Endothelial cell of umbilical vein (primary cell): Measurements from ENCODE around the gene MRPS34. TPM values are rescaled to one million over a fixed set of nuclear protein-coding genes. Genes with fewer than 3 reads are reported as not detected.

Experiments
- BruUV-seq: library from RNA; stranded (reverse); fragments of 400-500 nt; replicated peaks from 2 replicates; lab custom pipeline; 2021; lab: Mats Ljungman, UMichigan
- CTCF ChIA-PET: fragments of 300-600, 350-600 bp; sonication (Branson Sonifier 250); formaldehyde crosslinking; loops from one replicate; lab custom pipeline; 2021; ENCODE audit warnings: antibody characterized with exemption, inconsistent platforms; lab: Charles Lee
- POLR2A ChIA-PET: fragments of 300-600, 350-600 bp; sonication (Branson Sonifier 250); formaldehyde crosslinking; loops from one replicate; lab custom pipeline; 2021; ENCODE audit warnings: antibody characterized with exemption, inconsistent platforms; lab: Charles Lee
- DNase-seq: peaks from one replicate; pipeline ENCODE4 v3.0.0-alpha.2; 2011; ENCODE audit warnings: low read depth, low spot score
- FAIRE-seq: peaks from 2 replicates; lab custom pipeline; 2011; peaks lifted over from hg19 to GRCh38; lab: Jason Lieb, UNC
- H2AFZ ChIP-seq: 2 replicates; pipeline ENCODE4 v1.6.0; 2012; ENCODE audit warnings: low read depth, low read length, control low read depth, inconsistent platforms
- H3K27ac ChIP-seq: 2 replicates; pipeline ENCODE4 v1.5.1; 2011; ENCODE audit warnings: low read depth, mild to moderate bottlenecking, control low read depth, low read length, moderate library complexity; ENCODE audit not compliant: insufficient read depth
- H3K27me3 ChIP-seq, 2 experiments: 2 replicates each; pipeline versions ENCODE4 v1.6.0 to v1.6.1; 2011; ENCODE audit warnings: low read length in 2 of 2, mixed read lengths in 1 of 2; ENCODE audit not compliant: control insufficient read depth in 2 of 2, insufficient read depth in 2 of 2
- H3K36me3 ChIP-seq, 2 experiments: 2 replicates in 1 of 2; 3 replicates in 1 of 2; pipeline ENCODE4 v1.5.1; 2011; ENCODE audit warnings: low read length in 2 of 2, mild to moderate bottlenecking in 1 of 2, moderate library complexity in 1 of 2; ENCODE audit not compliant: control insufficient read depth in 2 of 2, insufficient read depth in 2 of 2; ENCODE audit errors: extremely low read depth in 1 of 2
- H3K4me1 ChIP-seq: 3 replicates; pipeline ENCODE4 v1.5.1; 2011; ENCODE audit warnings: mild to moderate bottlenecking, low read length; ENCODE audit not compliant: control insufficient read depth, insufficient read depth; ENCODE audit errors: extremely low read depth
- H3K4me2 ChIP-seq: 2 replicates; pipeline ENCODE4 v1.6.1; 2011; ENCODE audit warnings: low read length, control low read depth, mixed read lengths; ENCODE audit not compliant: insufficient read depth
- H3K4me3 ChIP-seq, 3 experiments: fragments of 200-600 bp in 1 of 3; sonication (generic), shearing (Covaris generic) in 1 of 3; replicated peaks in 1 of 3; 2 replicates each; pipeline ENCODE4 v1.5.1; 2011 to 2016; ENCODE audit warnings: control low read depth in 3 of 3, low read length in 3 of 3, mild to moderate bottlenecking in 2 of 3, inconsistent platforms in 1 of 3, low read depth in 1 of 3, moderate library complexity in 1 of 3; ENCODE audit not compliant: insufficient read depth in 1 of 3
- H3K79me2 ChIP-seq: 2 replicates; pipeline ENCODE4 v1.6.0; 2012; ENCODE audit warnings: low read length, inconsistent platforms; ENCODE audit not compliant: control insufficient read depth, insufficient read depth
- H3K9ac ChIP-seq: replicated peaks from 2 replicates; pipeline ENCODE3; 2011; ENCODE audit warnings: low read length, control low read depth; ENCODE audit not compliant: insufficient read depth; ENCODE audit errors: extremely low read depth
- H3K9me1 ChIP-seq: replicated peaks from 3 replicates; pipeline ENCODE4 v1.6.0; 2011; ENCODE audit warnings: mild to moderate bottlenecking, low read length; ENCODE audit not compliant: control insufficient read depth, insufficient read depth; ENCODE audit errors: extremely low read depth
- H3K9me3 ChIP-seq: replicated peaks from 2 replicates; pipeline ENCODE4 v1.5.1; 2012; ENCODE audit warnings: low read length, inconsistent platforms; ENCODE audit not compliant: control insufficient read depth, insufficient read depth
- H4K20me1 ChIP-seq: replicated peaks from 2 replicates; pipeline ENCODE3; 2011; ENCODE audit warnings: mild to moderate bottlenecking, low read length; ENCODE audit not compliant: control insufficient read depth, insufficient read depth; ENCODE audit errors: extremely low read depth
- CTCF ChIP-seq, 2 donors: IDR thresholded peaks; 1 replicate in 1 of 2; 2 replicates in 1 of 2; pipeline ENCODE4 v1.5.1; 2011; ENCODE audit warnings: low read length in 2 of 2, mild to moderate bottlenecking in 2 of 2, moderate library complexity in 2 of 2, control low read depth in 1 of 2, inconsistent platforms in 1 of 2, low read depth in 1 of 2; ENCODE audit not compliant: insufficient read depth in 1 of 2; ENCODE audit errors: extremely low read depth in 1 of 2
- EZH2 ChIP-seq: IDR thresholded peaks from 2 replicates; pipeline ENCODE4 v1.6.1; 2012; ENCODE audit warnings: borderline replicate concordance, low read depth, mild to moderate bottlenecking, moderate library complexity, low read length, inconsistent platforms; ENCODE audit not compliant: severe bottlenecking
- FOS ChIP-seq: IDR thresholded peaks from 2 replicates; pipeline ENCODE4 v1.6.1; 2011; ENCODE audit warnings: mild to moderate bottlenecking, low read length, moderate library complexity, borderline replicate concordance; ENCODE audit not compliant: insufficient read depth
- GATA2 ChIP-seq: IDR thresholded peaks from 2 replicates; pipeline ENCODE4 v1.7.0; 2011; ENCODE audit warnings: low read depth, mild to moderate bottlenecking, moderate library complexity, mixed read lengths, low read length; ENCODE audit not compliant: insufficient read length, insufficient read depth
- JUN ChIP-seq: IDR thresholded peaks from 2 replicates; pipeline ENCODE4 v1.6.1; 2011; ENCODE audit warnings: borderline replicate concordance, low read depth; ENCODE audit not compliant: insufficient read length, insufficient read depth
- MAX ChIP-seq: IDR thresholded peaks from 2 replicates; pipeline ENCODE4 v1.6.1; 2011; ENCODE audit not compliant: insufficient read depth, insufficient read length
- MYC ChIP-seq: IDR thresholded peaks from one replicate; pipeline ENCODE4 v1.6.1; 2011; ENCODE audit warnings: mild to moderate bottlenecking, low read depth, low read length
- POLR2A ChIP-seq: IDR thresholded peaks from 2 replicates; pipeline ENCODE4 v1.6.1; 2012; ENCODE audit warnings: low read depth, mild to moderate bottlenecking, control low read depth, low read length
- POLR2AphosphoS5 ChIP-seq: IDR thresholded peaks from 2 replicates; pipeline ENCODE4 v1.6.1; 2012; ENCODE audit warnings: low read depth, mild to moderate bottlenecking, control low read depth, low read length, moderate library complexity; ENCODE audit not compliant: insufficient read depth
- dilution Hi-C: fragments of 300-500 bp; cut with MboI; formaldehyde crosslinking; loops from one replicate; pipeline ENCODE4 v1.15.0; 2019; ENCODE audit warnings: low sequenced_read_pairs; ENCODE audit not compliant: extremely low pct_ligation_motif_present
- intact Hi-C: fragments of 100-400 bp; cut with micrococcal nuclease; formaldehyde crosslinking; loops from one replicate; pipeline ENCODE4 v1.10.0; 2022
- polyA plus RNA-seq, 4 experiments: library from polyadenylated mRNA; depleted of rRNA in 3 of 4; stranded (reverse) in 3 of 4; unstranded in 1 of 4; fragments of >200 nt; gene quantifications; 2 replicates each; pipeline versions ENCODE4 v1.2.1 to v1.2.3, GENCODE V29; 2011 to 2012; ENCODE audit warnings: missing spikeins in 1 of 4
- total RNA-seq: library from RNA; stranded (reverse); gene quantifications from 2 replicates; pipeline ENCODE4 v1.2.3, GENCODE V29; 2021

The MRPS34 gene
- total and polyA plus RNA-seq, 2 donors (not counting 3 experiments of a cell fraction or from before 2014, with no cell fraction given): 82.1 to 102 TPM

- Histone ChIP-seq H3K9me1 (no peaks in the 10 kb centered on the region), H2AFZ (no peak overlapping the region), H3K9ac (no peak overlapping the region), H3K4me3 (no peak overlapping the region), H3K36me3 (peaks cover 4 to 44% of the 10 kb centered on the region in 2 experiments), H3K27me3 (no peaks in the 10 kb centered on the region), H3K79me2 (peaks cover 5% of the 10 kb centered on the region), H3K9me3 (no peaks in the 10 kb centered on the region), H4K20me1 (no peaks in the 10 kb centered on the region), H3K27ac (no peak overlapping the region), H3K4me2 (no peak overlapping the region), H3K4me1 (peaks cover 11% of the 10 kb centered on the region)
- no TSS peak for BruUV-seq
- dilution Hi-C loops (no loop called here), intact Hi-C loops (no loop called here)
- DNase-seq (no peak), FAIRE-seq (no peak)
- ChIA-PET CTCF (no interaction called here), POLR2A (no interaction called here)
- TF ChIP-seq GATA2 (no peak), CTCF (IDR thresholded peaks at IDR 0.05; ENCODE audit: extremely low read depth in 1 of 2, insufficient read depth in 1 of 2, low read depth in 1 of 2, low read length in 2 of 2) (no peak), MAX (no peak), POLR2A (no peak), POLR2AphosphoS5 (no peak), EZH2 (no peak), JUN (no peak), FOS (no peak), MYC (no peak)
Measured at GRCh38 chr16:1767116-1767994, 5.6 kb downstream of the MRPS34 start.
